Putamen (tissue), 1 donor: Measurements from ENCODE around the gene MACROD2.
"Not testable (repeated sequence)": the region's sequence is repeated elsewhere in the genome, so short reads cannot be mapped to it uniquely, and the experiment has no call there.

Source experiments
- DNase-seq: peaks from one replicate; pipeline ENCODE4 v3.0.0-alpha.2; 2016; ENCODE audit warnings: low spot score

The MACROD2 gene

DNA sequence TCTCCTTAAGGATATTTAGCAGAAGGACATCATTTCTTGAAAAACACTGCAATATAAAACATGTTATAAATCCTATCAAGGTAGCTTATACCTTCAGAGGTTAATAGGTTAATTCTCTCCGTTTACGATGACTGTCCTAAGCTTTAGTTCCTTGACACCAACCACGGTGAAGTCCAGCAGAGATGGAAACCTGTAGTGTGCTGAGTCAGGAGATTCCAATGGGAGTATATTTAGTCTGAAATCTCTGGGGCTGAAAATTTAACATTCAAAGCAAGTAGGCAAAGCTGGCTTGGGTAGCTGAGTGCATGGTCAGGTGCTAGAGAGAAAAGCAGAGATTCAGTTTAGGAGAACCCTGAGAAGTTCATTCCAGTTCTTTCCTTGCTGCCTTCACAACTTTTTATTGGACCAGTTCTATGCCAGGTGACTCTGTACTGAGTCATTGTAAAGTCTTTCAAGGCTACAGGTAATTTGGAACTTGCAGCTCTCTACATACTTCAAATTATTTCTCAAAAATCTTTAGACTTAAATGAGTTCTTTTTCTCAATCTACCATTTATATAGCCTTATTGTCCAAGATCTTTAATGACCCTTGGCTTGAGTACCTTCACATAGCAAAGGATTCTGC is 1351.5 kb downstream of the MACROD2 start:
- DNase-seq, result no peak

- no peak for DNase-seq
Measured at GRCh38 chr20:15359056-15359455, 1363.7 kb downstream of the MACROD2 start.

- no peak for DNase-seq
Measured at GRCh38 chr20:15362849-15363248, 1367.5 kb downstream of the MACROD2 start.

DNA sequence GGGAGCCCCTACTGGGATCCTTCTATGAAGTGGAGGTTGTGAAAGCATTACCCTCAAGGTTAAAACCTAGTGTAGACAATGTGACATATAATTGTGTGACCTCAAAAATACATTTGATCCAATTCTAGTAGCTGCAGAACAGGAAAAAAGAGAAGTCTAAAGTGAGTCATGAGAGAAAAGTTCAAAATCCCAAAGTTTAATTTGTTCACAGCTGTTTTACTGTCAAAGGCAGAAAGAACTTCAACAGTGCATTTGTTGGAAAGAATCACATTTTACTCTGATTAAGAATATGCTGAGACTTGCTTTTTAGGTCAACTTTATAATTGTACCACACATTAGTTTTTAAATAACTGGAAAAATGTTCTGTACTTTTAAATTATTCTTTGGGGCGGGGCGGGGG is 1369.5 kb downstream of the MACROD2 start:
- DNase-seq, result no peak

DNA sequence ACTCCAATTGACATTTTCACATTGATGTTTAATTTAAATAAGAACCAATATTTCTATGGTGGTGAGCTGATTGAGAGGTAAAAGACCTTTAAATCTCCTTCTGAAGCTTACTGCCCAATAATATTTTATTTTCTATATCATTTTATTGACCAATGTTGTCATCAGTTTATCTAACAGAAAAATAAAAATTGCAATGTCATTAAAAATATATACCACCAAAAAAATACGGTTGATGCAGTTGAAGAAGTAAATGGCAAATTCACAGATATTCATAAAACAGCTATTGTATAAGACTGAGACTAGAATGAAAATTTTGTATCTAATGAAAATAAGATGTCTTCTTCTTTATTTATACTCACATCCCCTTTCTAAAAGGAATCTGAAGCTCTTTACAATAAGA is 1375.1 kb downstream of the MACROD2 start:
- DNase-seq, result no peak

DNA sequence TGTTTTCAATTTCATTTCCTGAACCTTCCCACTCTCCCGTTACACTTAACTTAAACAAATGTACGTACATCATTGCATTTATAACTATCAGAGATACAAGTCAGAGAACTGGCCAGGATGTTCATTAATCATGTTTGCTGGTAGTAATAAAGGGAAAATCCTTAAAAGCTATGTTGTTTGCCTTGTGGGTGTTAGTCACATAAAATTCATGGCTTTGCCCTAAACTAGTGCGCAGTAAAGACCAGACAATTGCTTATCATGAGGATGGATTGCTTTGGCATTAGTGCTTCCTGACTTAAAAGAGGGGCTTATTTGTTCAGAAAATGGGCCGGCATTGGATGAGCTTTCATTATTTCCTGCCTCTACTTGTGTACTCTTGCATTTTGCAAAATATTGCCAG is 1379.4 kb downstream of the MACROD2 start:
- DNase-seq, result no peak

- no peak for DNase-seq
Measured at GRCh38 chr20:15375836-15376235, 1380.5 kb downstream of the MACROD2 start.

DNA sequence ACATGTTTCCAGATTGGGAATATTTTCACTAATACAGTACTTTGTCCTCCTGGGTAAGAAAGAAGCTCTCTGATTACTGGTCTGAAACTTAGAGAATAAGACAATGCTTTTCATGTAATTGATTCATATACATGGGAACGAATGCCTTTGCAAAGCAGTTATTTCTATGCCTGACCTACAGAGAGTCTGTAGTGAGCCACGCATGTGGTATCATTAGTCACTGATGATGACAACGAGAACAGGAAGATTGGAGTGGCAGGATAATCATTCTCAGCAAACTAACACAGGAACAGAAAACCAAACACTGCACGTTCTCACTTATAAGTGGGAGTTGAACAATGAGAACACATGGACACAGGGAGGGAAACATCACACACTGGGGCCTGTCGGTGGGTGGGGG is 1382.3 kb downstream of the MACROD2 start:
- DNase-seq, result not testable (repeated sequence)

DNA sequence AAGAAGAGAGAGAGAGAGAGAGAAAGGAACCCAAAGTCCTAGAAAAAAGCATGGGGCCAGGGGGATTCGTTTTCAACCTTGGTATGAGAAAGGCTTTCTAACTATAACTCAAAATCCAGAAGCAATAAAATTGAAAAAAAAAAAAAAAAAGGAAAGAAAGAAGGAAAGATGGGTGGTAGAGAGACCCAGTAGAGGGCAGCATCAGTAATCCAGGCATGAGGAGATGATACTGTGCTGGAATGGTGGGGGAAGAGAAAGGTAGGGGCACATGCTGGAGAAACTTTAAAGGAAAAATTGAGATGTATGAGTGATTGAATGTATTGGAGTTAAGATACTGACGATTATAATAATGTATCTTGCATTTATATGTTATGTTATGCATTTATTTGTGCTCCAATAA is 1382.8 kb downstream of the MACROD2 start:
- DNase-seq, result no peak

GRCh38 chr20:15379681-15380296 is 1384.5 kb downstream of the MACROD2 start:
- peak; percentile 10 for DNase-seq

DNA sequence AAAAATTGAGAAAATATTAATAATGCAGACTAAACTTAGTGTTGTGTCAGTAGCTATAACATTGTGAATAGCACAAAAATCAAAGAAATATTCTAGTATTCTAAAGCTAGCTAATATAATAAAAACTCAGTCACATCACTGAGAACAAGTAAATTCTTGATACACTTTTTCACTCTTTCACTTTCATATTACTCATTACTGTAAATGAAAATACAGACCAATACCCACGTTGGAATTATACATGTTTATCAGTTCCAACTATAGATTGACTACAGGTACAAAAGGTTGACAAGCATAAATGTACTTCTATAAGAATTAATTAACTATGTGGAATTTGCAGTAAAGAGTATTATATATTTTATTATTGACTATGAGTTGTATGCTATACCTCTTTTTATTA is 1385.5 kb downstream of the MACROD2 start:
- no peak for DNase-seq

- DNase-seq, result no peak
Measured at GRCh38 chr20:15387228-15387627, 1391.9 kb downstream of the MACROD2 start.

GRCh38 chr20:15395457-15395856 is 1400.1 kb downstream of the MACROD2 start:
- DNase-seq, result no peak

DNA sequence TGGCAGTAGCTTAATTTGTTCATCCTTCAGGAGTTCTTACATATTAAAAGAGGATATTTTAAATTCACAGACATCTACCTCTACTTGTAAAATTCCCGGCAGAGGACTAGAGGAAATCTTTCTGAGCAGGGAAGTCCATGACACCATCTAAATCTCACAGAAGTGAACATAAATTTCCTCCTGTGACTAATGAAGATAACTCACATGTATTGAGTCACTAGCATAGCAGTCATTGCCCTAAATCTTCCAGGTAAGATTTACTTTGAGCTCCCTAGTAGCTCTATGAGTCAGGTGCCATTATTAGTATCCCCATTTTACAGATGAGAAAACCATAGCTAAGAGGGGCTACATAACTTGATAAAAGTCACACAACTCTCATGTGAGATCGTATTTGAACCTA is 1400.7 kb downstream of the MACROD2 start:
- DNase-seq, result no peak

DNA sequence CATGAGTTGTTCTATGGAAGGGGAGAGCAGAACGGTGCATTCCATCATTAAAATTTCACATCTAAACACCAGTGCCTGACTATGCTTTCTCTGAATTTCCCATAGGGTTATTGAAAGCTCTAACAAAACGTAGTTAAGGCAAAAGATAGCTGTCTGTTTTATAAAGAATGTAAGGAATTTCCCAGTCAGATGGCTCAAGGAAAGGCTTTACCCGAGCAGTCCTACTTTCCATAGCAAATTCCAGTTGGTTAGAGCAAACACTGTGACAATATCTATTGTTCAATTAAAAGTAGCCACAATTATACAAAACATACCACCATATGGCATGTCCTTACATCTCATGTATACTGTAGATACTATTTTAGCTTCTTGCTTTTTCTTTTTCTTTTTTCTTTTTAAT is 1401.6 kb downstream of the MACROD2 start:
- no peak for DNase-seq

- no peak for DNase-seq
Measured at GRCh38 chr20:15399781-15400180, 1404.5 kb downstream of the MACROD2 start.

DNA sequence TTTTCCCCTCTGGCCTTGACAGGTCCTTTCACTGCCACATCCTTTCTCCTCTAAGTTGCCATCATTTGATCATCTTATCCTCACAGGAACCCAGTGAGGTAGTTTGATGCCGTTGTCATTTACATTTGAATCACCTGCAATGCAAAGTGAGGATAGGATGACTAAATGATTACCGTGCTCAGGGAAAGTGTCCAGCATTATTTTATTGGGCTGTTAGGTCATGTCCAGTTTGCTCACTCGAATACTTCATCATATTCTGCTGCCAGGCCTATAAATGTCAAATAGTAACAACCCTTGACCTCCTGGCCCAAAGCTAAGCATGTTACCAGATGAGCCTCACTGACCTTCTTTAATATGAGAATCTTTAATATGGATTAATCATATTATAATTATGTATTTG is 1410.8 kb downstream of the MACROD2 start:
- DNase-seq, result no peak

GRCh38 chr20:15411781-15412180 is 1416.5 kb downstream of the MACROD2 start:
- DNase-seq, result peak; percentile 59

GRCh38 chr20:15415908-15416307 is 1420.6 kb downstream of the MACROD2 start:
- DNase-seq, result no peak

DNA sequence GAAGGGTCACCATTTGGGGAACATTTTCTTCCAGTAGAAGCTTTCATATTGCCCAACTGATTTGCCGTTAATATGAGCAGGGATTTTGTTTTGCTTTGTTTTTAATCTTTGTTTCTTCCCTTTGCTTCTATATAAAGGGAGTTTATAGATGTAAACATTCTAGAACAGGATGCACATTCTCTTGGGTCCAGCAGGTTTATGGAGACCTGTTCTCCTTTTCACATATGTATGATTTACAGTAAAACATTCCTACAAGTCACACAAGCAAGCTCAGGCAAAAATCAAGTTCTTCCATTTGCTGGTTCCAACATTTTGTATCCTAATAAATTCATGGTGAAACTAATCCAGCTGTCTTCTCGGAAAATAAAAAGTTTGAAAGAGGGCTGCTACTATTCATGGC is 1424.5 kb downstream of the MACROD2 start:
- DNase-seq, result no peak

GRCh38 chr20:15422966-15423365 is 1427.7 kb downstream of the MACROD2 start:
- no peak for DNase-seq

- DNase-seq, result no peak
Measured at GRCh38 chr20:15439551-15439950, 1444.2 kb downstream of the MACROD2 start.

- no peak for DNase-seq
Measured at GRCh38 chr20:15440049-15440820, 1444.9 kb downstream of the MACROD2 start.
